Measurements from ENCODE around the gene TAS1R3.

Gene TAS1R3

GRCh38 chr1:1317420-1317819, 13.7 kb upstream of the TAS1R3 start:
- no peak overlapping the region for H3K4me3 ChIP-seq (replicated peaks in 1 of 2; ENCODE audit: low read depth in 2 of 2, low read length in 2 of 2)
- no peak for DNase-seq (ENCODE audit: low read depth in 2 of 2)
- TF ChIP-seq CTCF (IDR thresholded peaks at IDR 0.05; ENCODE audit: low read depth, low read length): no peak

- peak; percentile 96 to 97 for DNase-seq (ENCODE audit: low read depth in 2 of 2)
- TF ChIP-seq CTCF (IDR thresholded peaks at IDR 0.05; ENCODE audit: low read depth, low read length): no peak
- H3K4me3 ChIP-seq (replicated peaks in 1 of 2; ENCODE audit: low read depth in 2 of 2, low read length in 2 of 2): no peak overlapping the region
Observed at GRCh38 chr1:1318131-1318652, 12.9 kb upstream of the TAS1R3 start.

- no peak for TF ChIP-seq CTCF (IDR thresholded peaks at IDR 0.05; ENCODE audit: low read depth, low read length)
- DNase-seq (ENCODE audit: low read depth in 2 of 2): no peak
- no peak overlapping the region for H3K4me3 ChIP-seq (replicated peaks in 1 of 2; ENCODE audit: low read depth in 2 of 2, low read length in 2 of 2)
Observed at GRCh38 chr1:1318777-1319645, 12.1 kb upstream of the TAS1R3 start.

- TF ChIP-seq CTCF (IDR thresholded peaks at IDR 0.05; ENCODE audit: low read depth, low read length): no peak
- no peak overlapping the region for H3K4me3 ChIP-seq (replicated peaks in 1 of 2; ENCODE audit: low read depth in 2 of 2, low read length in 2 of 2)
- no peak for DNase-seq (ENCODE audit: low read depth in 2 of 2)
Observed at GRCh38 chr1:1319646-1319941, 11.5 kb upstream of the TAS1R3 start.

- DNase-seq (ENCODE audit: low read depth in 2 of 2): peak in 1 of 2 donors; percentile 21
- TF ChIP-seq CTCF (IDR thresholded peaks at IDR 0.05; ENCODE audit: low read depth, low read length): no peak
Observed at GRCh38 chr1:1320666-1321448, 10.2 kb upstream of the TAS1R3 start.

GRCh38 chr1:1321477-1321876, 9.6 kb upstream of the TAS1R3 start:
- H3K4me3 ChIP-seq (replicated peaks in 1 of 2; ENCODE audit: low read depth in 2 of 2, low read length in 2 of 2): no peak overlapping the region
- DNase-seq (ENCODE audit: low read depth in 2 of 2): no peak
- no peak for TF ChIP-seq CTCF (IDR thresholded peaks at IDR 0.05; ENCODE audit: low read depth, low read length)

More at GRCh38 chr1:1320666-1321448, 10.2 kb upstream of the TAS1R3 start:
- no peak overlapping the region for H3K4me3 ChIP-seq (replicated peaks in 1 of 2; ENCODE audit: low read depth in 2 of 2, low read length in 2 of 2)
